Measurements from ENCODE around the gene HERPUD2.

- TF ChIP-seq CTCF (IDR thresholded peaks at IDR 0.05) (no peak), POLR2A (IDR thresholded peaks at IDR 0.05) (no peak)
These were observed 23.1 kb upstream of the HERPUD2 start for GRCh38 chr7:35718047-35718446.
